ENCODE measurements around the gene VWDE.
"Not testable (repeated sequence)": the region's sequence is repeated elsewhere in the genome, so short reads cannot be mapped to it uniquely, and the experiment has no call there.

The VWDE gene

DNA sequence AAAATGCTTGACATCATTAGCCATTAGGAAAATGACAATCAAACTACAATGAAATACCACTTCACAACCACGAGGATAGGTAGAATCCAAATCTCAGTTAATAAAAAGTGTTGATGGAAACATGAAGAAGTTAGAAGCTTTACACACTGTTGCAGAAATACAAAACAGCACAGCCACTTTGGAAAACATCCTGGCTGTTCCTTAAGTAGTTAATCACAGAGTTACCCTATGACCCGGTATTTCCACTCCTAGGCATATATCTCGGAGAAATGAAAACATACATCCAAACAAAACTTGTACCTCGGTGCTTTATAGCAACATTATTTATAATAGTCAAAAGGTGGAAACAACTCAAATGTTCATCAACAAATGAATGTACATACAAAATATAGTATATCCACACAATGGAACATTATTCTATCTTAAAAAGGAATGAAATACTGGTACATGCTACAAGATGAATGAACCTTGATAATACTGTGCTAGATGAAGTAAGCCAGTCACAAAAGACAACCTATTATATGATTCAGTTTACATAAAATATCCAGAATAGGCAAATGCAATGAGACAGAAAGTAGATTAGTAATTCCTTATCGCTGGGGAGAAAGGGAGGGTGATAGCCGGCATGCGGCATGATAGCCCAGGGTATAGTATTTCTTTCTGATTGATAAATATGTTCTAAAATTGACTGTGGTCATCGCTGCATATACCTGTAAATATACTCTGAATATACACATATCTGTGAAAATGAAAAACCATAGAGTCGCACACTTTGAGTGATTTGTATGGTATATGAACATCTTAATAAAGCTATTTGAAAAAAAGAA, 1.9 kb downstream of the VWDE start:
- no peak for DNase-seq (ENCODE audit: low read depth, low spot score)

DNA sequence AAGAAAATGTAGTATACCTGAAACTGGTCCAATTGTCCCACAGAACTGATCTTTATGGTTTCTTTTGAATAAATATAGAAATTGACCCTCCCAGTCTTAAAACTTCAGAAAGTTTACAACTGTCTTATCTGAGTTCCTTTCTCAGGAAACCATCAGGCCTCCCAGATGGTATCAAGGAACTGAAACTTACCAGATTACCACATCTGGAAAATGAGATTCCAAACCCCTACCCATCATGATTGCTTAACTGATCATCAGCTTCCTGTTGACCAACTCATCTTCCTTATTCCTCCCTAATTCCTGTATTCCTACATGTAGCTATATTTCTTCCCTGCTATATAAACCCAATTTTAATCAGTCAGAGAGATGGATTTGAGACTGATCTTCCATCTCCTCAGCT, 5.5 kb downstream of the VWDE start:
- in situ Hi-C loops (cut with HindIII; ENCODE audit: low sequenced_read_pairs): no loop called here

More for the DNA sequence above, 1.9 kb downstream of the VWDE start:
- TF ChIP-seq, protein P1, sequence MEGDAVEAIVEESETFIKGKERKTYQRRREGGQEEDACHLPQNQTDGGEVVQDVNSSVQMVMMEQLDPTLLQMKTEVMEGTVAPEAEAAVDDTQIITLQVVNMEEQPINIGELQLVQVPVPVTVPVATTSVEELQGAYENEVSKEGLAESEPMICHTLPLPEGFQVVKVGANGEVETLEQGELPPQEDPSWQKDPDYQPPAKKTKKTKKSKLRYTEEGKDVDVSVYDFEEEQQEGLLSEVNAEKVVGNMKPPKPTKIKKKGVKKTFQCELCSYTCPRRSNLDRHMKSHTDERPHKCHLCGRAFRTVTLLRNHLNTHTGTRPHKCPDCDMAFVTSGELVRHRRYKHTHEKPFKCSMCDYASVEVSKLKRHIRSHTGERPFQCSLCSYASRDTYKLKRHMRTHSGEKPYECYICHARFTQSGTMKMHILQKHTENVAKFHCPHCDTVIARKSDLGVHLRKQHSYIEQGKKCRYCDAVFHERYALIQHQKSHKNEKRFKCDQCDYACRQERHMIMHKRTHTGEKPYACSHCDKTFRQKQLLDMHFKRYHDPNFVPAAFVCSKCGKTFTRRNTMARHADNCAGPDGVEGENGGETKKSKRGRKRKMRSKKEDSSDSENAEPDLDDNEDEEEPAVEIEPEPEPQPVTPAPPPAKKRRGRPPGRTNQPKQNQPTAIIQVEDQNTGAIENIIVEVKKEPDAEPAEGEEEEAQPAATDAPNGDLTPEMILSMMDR (IDR thresholded peaks at IDR 0.05; ENCODE audit: low read depth, low read length): no peak
- no peak overlapping the region for H3K4me3 ChIP-seq (ENCODE audit: low read depth, low read length)
- in situ Hi-C loops (cut with HindIII; ENCODE audit: low sequenced_read_pairs): no loop called here

DNA sequence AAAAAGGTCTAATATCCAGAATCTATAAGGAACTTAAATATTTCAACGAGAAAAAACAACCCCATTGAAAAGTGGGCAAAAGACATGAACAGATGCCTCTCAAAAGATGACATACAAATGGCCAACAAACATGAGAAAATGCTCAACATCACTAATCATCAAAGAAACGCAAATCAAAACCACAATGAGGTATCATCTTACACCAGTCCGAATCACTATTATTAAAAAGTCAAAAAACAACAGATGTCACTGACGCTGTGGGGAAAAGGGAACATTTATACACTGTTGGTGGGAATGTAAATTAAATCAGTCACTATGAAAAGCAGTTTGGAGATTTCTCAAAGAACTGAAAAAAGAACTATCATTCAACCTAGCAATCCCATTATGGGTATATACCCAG, 6.0 kb downstream of the VWDE start:
- in situ Hi-C loops (cut with HindIII; ENCODE audit: low sequenced_read_pairs): no loop called here
- H3K4me3 ChIP-seq (ENCODE audit: low read depth, low read length): no peak overlapping the region
- TF ChIP-seq, protein P1 (IDR thresholded peaks at IDR 0.05; ENCODE audit: low read depth, low read length): no peak
- DNase-seq (ENCODE audit: low read depth, low spot score): no peak

More for the DNA sequence above, 5.5 kb downstream of the VWDE start:
- DNase-seq (ENCODE audit: low read depth, low spot score): no peak
- no peak overlapping the region for H3K4me3 ChIP-seq (ENCODE audit: low read depth, low read length)
- TF ChIP-seq, protein P1 (IDR thresholded peaks at IDR 0.05; ENCODE audit: low read depth, low read length): no peak

DNA sequence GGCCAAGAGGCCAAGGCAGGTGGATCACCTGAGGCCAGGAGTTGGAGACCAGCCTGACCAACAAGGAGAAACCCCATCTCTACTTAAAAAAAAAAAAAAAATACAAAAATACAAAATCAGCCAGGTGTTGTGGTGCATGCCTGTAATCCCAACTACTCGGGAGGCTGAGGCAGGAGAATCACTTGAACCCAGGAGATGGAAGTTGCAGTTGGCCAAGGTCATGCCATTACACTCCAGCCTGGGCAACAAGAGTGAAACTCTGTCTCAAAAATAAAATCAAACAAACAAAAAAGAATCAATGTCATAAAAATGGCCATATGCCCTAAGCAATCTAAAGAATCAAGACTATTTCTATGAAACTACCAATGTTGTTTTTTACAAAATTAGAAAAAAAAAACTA, 7.0 kb downstream of the VWDE start:
- DNase-seq (ENCODE audit: low read depth, low spot score); H3K4me3 ChIP-seq (ENCODE audit: low read depth, low read length); in situ Hi-C loops (cut with HindIII; ENCODE audit: low sequenced_read_pairs): not testable (repeated sequence)

DNA sequence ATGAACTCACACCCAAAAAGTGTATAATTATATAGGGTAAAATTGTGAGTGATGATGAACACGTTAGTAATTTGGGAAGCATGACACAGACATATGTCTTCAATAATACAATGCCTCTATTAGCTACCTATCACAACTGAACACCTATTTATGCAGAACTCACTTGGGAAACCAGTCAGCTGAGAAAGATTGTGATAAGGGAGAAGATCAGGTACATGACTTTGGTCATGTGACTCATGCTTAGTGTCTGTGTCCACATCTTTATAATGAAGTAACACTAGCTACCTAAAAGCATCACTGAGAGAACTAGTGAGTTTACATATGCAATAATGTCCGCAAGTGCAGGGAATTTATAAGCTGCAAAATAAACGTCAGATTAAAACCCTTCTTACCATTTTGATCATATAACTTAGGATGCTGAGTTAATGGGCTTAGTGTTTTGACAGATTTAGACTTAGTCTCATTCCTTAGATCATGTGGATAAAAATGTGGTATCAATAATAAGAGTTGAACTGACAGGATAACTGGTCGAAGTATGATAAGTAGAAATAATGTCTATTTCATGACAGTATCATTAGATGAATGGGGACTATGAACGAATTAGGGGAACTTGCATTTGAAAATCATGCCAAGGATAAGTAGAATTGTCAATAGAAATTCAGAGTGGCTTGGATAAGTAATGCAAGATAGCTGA, 11.6 kb downstream of the VWDE start:
- in situ Hi-C loops (cut with HindIII; ENCODE audit: low sequenced_read_pairs): no loop called here
- no peak for DNase-seq (ENCODE audit: low read depth, low spot score)
- TF ChIP-seq, protein P1 (IDR thresholded peaks at IDR 0.05; ENCODE audit: low read depth, low read length): no peak

DNA sequence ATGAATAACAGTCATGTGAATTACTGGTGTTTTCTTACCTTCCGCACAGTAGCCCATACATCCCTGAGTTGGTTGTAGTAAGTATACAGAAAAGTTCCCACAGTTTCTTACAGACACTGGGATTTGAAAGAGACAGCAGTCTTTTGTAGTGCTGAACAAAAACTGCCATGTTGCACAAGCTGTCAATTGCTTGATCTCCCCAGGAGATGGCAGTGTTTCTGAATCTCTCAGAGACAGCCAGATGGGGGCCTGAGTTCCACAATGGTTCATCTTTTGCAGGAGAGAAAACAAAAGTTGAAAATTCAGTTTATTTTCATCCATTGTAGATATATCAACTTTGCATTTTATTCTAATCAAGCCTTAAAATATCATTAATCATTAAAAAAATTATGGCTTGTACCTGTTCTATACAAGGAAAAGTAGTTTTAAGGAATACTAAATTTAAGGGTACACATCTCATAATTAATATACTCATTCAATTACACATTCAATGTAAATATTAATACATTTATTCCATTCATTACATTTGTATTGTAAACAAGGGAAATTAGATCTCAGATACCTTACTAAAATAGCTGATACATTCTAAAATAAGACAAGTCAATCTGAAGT, 14.5 kb downstream of the VWDE start:
- DNase-seq (ENCODE audit: low read depth, low spot score): peak; percentile 70
- no peak overlapping the region for H3K4me3 ChIP-seq (ENCODE audit: low read depth, low read length)
- in situ Hi-C loops (cut with HindIII; ENCODE audit: low sequenced_read_pairs): no loop called here
- TF ChIP-seq, protein P1 (IDR thresholded peaks at IDR 0.05; ENCODE audit: low read depth, low read length): peak; percentile 90

More for the DNA sequence above, 11.6 kb downstream of the VWDE start:
- no peak overlapping the region for H3K4me3 ChIP-seq (ENCODE audit: low read depth, low read length)

All from astrocyte of the spinal cord (primary cell).